GM19328 (cell line): ENCODE data around the gene CFAP299.

ENCODE experiments used
- ATAC-seq: cut with Tn5 transposase; IDR thresholded peaks from one replicate; pipeline ENCODE4 v1.9.1; 2021; ENCODE audit warnings: mild to moderate bottlenecking, moderate library complexity; ENCODE audit not compliant: unreplicated experiment

CFAP299 gene

DNA sequence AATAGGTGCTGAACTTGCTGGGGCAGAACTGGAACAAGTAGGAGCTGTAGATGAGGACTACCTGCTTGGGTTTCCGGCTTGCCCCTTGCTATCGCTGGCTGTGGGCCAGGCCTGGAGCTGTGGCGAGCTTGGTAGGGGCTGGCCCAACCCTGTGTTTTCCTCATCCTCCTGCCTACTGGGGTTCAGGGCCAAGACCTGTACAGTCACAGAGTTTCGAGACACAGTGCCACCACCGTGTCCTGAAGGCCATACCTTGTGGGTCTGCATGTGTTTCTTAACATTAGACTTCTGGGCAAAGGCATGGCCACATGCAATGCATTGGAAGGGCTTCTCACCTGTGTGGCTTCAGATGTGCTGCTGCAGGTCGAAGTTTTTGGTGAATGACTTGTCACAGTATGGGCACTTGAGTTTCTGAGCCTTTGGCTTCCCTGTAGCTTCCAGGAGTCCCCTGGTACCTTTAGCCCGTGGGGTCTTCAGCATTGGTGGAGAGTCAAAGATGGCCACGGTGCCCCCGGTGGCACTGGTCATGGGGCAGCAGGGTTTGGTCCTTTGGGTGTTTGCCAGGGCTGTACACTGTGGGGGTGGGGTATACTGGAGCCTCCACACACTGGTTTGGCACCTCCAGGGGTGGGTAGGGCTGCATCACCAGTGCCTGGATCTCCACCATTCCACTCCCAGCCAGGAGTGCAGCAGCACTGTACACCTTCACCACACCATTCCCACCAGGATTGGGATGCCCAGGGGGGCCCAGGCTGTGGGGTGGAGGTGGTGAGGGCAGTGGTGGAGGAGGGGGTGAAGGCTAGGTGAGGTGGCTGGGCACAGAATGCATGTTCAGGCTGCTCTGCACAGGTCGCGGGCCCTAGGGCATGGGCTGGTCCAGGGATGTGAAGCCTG lies 52.1 kb downstream of the CFAP299 start:
- ATAC-seq: no peak

DNA sequence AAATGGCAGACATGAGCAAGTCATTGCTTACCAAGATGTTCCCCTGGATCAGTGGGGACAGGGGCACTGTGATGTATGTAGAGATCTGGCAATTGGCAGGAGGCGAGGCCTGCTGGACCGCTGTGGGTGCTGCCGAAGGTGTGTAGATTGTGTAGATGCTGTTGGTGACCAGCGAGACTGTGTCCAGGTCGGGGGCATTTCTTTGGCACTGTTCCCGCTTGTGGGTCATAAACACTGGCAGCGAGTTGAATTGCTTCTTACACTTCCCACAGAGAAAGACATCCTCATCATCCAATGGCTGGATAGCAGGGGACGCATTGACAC lies 52.7 kb downstream of the CFAP299 start:
- no peak for ATAC-seq

DNA sequence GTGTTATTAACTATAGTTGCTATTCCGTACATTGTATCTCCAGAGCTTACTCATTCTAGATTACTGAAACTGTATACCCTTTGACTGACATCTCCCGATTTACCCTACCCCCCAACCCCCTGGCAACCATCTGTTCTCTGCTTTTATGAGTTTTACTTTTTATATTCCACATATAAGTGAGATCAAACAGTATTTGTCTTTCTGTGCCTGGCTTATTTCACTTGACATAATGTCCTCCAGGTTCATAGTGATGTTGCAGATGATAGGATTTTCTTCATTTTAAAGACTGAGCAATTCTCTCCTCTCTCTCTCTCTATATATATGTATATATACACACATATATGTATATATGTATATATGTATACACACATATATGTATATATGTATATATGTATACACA lies 54.6 kb downstream of the CFAP299 start:
- no peak for ATAC-seq

DNA sequence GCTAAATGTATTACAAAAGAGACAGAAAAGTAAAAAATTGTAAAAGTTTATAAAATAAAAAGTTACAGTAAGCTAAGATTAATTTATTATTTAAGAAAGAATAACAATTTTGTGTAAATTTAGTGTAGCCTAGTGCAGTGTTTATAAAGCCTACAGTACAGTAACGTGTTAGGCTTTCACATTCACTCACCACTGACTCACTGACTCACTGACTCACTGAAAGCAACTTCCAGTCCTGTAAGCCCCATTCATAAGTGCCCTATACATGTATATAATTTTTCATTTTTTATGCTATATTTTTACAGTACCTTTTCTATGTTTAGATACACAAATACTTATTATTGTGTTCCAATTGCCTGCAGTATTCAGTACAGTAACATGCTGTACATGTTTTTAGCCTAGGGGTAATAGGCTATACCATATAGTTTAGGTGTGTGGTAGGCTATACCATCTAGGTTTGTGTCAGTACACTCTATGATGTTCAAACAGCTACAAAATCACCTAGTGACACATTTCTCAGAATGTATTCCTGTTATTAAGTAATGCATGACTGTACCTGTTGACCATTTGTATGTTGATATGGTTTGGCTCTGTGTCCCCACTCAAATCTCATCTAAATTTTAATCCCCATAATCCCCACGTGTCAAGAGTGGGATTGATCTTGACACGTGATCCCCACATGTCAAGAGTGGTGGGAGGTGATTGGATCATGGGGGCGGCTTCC lies 57.9 kb downstream of the CFAP299 start:
- no peak for ATAC-seq

- no peak for ATAC-seq
Measured at GRCh38 chr4:80393970-80394250, 58.4 kb downstream of the CFAP299 start.

GRCh38 chr4:80407246-80407645 lies 71.7 kb downstream of the CFAP299 start:
- ATAC-seq: no peak

DNA sequence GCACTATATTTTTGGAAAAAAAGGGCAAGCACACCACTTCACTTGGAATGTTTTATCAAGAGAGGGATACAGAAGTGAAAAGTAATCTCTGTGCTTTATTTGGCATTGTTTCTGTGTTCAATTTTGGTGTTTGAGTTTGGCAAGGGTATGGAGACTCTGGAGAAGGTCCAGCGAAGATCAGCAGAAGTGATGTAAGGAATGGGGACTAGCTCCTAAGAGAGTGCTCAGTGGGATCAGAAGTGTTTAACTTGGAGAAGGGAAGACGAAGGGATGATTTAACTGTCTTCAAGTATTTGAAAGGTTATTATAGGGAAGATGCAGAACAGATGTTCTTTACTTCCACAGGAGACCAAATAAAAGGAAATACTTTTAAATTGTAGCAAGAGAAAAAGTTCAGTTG lies 74.3 kb downstream of the CFAP299 start:
- ATAC-seq: no peak

DNA sequence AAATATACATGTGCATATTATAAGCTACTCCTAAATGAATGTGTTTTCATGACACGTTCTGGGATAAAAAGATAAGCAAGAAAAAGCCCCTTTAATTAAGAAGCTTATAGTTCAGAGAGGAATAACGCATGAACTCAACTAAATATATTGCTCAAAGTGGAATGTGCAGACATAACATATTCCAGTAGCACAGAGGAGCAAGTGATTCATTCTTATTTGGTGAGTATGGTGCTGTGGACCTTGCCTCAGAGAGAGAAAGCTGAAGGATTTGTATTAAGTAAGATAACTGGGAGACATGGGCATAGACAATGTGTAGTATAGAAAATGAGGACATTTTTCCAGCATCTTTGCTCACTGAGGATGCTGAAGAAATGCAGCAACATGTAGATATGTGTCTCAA lies 76.8 kb downstream of the CFAP299 start:
- ATAC-seq: no peak

DNA sequence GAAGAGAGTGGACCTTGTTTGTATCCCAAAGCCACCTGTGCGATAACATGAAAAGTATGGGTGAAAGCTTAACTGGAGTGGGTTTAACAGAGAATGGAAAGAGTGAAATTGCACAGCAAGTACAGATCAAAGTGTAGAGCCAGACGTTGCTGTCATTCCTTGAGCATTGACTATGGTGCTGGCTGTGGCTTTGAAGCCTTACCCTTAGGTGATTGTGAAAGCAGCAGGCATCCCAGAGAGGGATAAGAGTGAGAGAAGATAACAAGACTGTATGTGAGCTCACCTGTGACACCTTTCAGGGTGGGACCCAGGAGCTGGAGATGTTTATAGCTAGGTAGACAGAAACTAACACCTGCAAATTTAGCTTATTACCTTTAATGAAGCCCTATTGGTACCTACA lies 77.6 kb downstream of the CFAP299 start:
- ATAC-seq: no peak

GRCh38 chr4:80417019-80417418 lies 81.5 kb downstream of the CFAP299 start:
- ATAC-seq: no peak

- ATAC-seq: no peak
Measured at GRCh38 chr4:80419946-80420345, 84.4 kb downstream of the CFAP299 start.

GRCh38 chr4:80420638-80421037 lies 85.1 kb downstream of the CFAP299 start:
- no peak for ATAC-seq

DNA sequence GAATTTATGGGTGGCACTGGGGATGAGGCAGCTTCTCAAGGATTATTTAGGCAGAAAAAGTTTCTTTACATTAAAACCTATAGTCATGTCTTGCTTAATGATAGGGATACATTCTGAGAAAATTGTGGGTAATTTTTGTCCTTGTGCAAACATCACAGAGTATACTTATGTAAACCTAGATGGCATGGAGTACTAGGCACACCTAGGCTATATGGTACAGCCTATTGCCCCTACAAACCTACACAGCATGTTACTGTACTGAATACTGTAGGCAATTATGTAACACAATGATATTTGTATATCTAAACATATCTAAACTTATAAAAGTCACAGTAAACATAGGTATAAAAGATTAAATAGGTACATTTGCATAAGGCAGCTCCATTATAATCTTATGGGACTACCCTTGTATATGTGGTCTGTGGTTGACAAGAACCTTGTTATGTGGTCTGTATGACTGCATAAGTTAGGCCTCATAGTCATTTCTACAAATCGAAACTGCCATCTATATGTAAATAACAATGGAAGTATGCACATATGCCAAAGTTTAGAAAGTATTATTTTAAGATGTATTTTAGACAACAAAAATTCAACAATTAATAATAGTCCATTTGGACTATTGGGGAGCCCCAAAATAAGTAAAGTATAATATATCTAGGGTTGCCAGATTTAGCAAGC lies 87.3 kb downstream of the CFAP299 start:
- peak; percentile 57 for ATAC-seq

DNA sequence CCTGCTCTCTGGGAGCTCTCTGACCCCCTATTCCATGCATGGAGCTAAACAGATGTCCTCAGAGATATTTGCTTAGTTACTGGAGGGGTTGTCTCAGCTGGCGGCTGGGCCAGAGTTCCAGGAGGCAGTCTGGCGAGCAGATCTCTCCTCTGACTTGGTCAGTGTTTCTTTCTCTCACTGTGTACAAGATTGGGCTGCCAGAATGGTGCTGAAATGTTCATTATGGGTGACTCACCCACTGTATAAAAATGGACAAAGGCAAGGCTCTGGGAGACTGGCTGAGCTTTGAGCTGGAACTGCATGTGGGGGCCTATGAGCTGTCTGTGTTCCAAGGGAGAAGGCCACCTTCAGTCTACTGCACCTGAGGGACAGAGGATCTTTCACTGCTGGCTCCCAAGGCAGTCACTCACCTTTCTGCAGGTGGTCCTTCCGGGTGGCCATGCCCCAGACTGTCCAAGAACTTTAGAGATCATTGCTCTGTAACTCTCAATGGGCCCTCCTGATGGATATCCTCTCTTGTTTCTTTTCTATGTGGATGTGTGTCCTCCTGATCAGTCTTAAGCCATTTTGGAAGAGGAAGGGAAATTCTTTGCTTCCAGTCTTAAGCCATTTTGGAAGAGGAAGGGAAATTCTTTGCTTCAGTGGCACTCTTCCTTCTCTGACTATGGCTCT lies 88.2 kb downstream of the CFAP299 start:
- no peak for ATAC-seq

GRCh38 chr4:80424225-80424581 lies 88.7 kb downstream of the CFAP299 start:
- no peak for ATAC-seq

DNA sequence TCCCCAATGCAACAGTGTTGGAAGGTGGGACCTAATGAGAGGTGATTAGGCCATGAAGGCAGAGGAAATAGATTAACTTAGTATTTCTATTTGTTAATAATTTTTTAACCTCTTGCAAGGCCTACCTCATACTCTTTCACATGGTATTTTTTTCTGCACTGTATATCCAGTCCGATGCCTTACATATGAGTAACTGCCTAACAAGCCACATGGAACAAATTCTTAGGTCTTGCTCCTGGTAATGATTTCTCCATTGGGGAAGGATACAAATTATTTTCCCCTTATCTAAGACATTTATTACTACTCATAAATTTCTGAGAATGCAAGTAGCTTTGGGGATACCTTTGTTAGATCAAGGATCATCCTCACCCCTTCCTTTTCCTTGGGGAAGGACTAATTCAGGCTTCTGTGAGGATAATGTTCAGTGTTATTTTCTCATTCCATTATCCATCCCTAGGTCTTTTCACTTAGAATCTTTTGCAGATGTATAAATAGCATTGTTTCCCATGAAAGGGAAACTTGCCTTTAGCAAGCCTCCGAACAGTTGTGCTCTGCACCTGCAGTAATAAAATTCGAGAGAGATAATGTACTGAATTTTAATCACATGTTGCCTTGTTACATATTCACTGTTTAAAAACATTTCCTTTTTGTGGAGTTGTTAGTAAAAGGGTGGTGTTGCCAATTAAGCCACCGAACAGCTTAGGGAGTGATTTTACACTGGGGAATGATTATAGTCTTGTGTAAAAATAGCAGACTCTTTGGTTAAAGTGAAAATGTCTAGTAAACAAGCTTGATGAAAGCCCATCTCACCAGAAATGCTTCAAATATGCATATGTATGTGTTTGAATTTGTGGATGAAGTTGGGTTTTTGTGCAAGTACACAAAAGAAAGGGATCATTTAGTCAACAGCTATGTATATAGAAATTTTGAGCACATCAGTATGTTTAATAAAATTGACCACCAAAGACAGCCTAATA lies 89.9 kb downstream of the CFAP299 start:
- no peak for ATAC-seq

GRCh38 chr4:80431203-80431965 lies 95.9 kb downstream of the CFAP299 start:
- no peak for ATAC-seq

- ATAC-seq: no peak
Measured at GRCh38 chr4:80434238-80434637, 98.7 kb downstream of the CFAP299 start.

- ATAC-seq: no peak
Measured at GRCh38 chr4:80438016-80438415, 102.5 kb downstream of the CFAP299 start.
